Measurements from ENCODE around the gene GPD2. TPM values are rescaled to one million over a fixed set of nuclear protein-coding genes. Genes with fewer than 3 reads are reported as not detected.

GPD2 gene
- total RNA-seq, 4 donors from 2014 or later = 72.4 to 89.2 (median 79.6) TPM

- no peak for DNase-seq (ENCODE audit: low spot score in 2 of 2)
- Histone ChIP-seq H3K27ac (peak overlapping the region in 2 of 4 donors; percentile 55 to 62), H3K36me3 (no peaks in the 10 kb centered on the region), H3K4me3 (no peak overlapping the region), H3K9me3 (peaks cover 0 to 17% (median 0%) of the 10 kb centered on the region in 4 donors), H3K27me3 (no peaks in the 10 kb centered on the region), H3K4me1 (peaks cover 0 to 10% (median 3%) of the 10 kb centered on the region in 4 donors)
- no peak for TF ChIP-seq EP300 (IDR thresholded peaks at IDR 0.05)
- no peak for TF ChIP-seq POLR2A (IDR thresholded peaks at IDR 0.05)
- TF ChIP-seq CTCF (IDR thresholded peaks at IDR 0.05) = no peak
- WGBS, 2 donors = 37 to 54% methylated on average over 5 of the region's 5 CpGs
Measured at GRCh38 chr2:156625360-156626170, 189.4 kb downstream of the GPD2 start.

DNA sequence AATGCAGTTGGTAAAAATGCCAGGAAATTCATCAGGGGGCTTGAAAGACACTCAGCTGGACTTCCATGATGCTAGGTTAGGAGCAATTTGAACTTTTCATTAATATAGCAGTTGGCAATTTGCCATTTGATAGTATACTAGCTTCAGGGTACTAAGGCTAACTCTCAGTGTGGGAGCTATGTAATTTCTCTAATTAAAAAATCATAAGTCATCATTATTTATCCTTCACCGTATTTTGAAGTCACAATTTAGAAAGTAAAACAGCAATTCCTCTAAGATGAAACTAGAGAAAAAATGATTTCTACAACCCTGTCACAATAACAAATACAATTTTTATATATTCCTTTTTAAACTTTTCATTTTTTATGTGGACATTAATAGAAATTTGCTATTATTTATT is 190.8 kb downstream of the GPD2 start:
- Histone ChIP-seq H3K36me3 (no peaks in the 10 kb centered on the region), H3K27me3 (no peaks in the 10 kb centered on the region), H3K4me3 (no peak overlapping the region), H3K4me1 (peaks cover 0 to 10% (median 3%) of the 10 kb centered on the region in 4 donors), H3K9me3 (peaks cover 0 to 11% (median 0%) of the 10 kb centered on the region in 4 donors), H3K27ac (no peak overlapping the region)
- DNase-seq (ENCODE audit: low spot score in 2 of 2) = no peak
- 79 to 87% methylated on average over 1 of the region's 1 CpG for WGBS, 2 donors
- TF ChIP-seq CTCF (IDR thresholded peaks at IDR 0.05) = no peak
- no peak for TF ChIP-seq EP300 (IDR thresholded peaks at IDR 0.05)
- no peak for TF ChIP-seq POLR2A (IDR thresholded peaks at IDR 0.05)

- TF ChIP-seq EP300 (IDR thresholded peaks at IDR 0.05) (no peak), POLR2A (IDR thresholded peaks at IDR 0.05) (no peak), CTCF (IDR thresholded peaks at IDR 0.05) (no peak)
- peaks cover 0 to 2% (median under 1%) of the 10 kb centered on the region in 4 donors for H3K4me1 ChIP-seq
- H3K36me3 ChIP-seq = no peaks in the 10 kb centered on the region
- no peak for DNase-seq (ENCODE audit: low spot score in 2 of 2)
- H3K27me3 ChIP-seq = no peaks in the 10 kb centered on the region
- H3K27ac ChIP-seq = no peak overlapping the region
- 60 to 67% methylated on average over 1 of the region's 1 CpG for WGBS, 2 donors
- no peak overlapping the region for H3K4me3 ChIP-seq
- H3K9me3 ChIP-seq = no peaks in the 10 kb centered on the region
Measured at GRCh38 chr2:156630579-156631337, 194.6 kb downstream of the GPD2 start.

- TF ChIP-seq POLR2A (IDR thresholded peaks at IDR 0.05) = no peak
- no peak for TF ChIP-seq EP300 (IDR thresholded peaks at IDR 0.05)
- TF ChIP-seq CTCF (IDR thresholded peaks at IDR 0.05) = no peak
- peaks cover 0 to 6% (median 0%) of the 10 kb centered on the region in 4 donors for H3K4me1 ChIP-seq
- no peaks in the 10 kb centered on the region for H3K27me3 ChIP-seq
- no peak overlapping the region for H3K27ac ChIP-seq
- no peak overlapping the region for H3K4me3 ChIP-seq
- no peak for DNase-seq (ENCODE audit: low spot score in 2 of 2)
- H3K36me3 ChIP-seq = no peaks in the 10 kb centered on the region
- 91 to 92% methylated on average over 3 of the region's 3 CpGs for WGBS, 2 donors
- peaks cover 0 to under 1% (median 0%) of the 10 kb centered on the region in 4 donors for H3K9me3 ChIP-seq
Measured at GRCh38 chr2:156635646-156636045, 199.5 kb downstream of the GPD2 start.

Other genes starting within 250 kb of the GPD2 start
- 10 to 100 TPM; 14.7 to 31.5 (median 22.4) TPM for gene NR4A2, start 103.7 kb upstream of the GPD2 start, total RNA-seq